Activated CD4-positive, alpha-beta T cell treated with anti-CD3 and anti-CD28 coated beads, Interleukin-2, amount 10 ng/mL, durations not matched to agents 24 days and 14 days (primary cell): ENCODE data around the gene CDH9. TPM values are rescaled to one million over a fixed set of nuclear protein-coding genes. Genes with fewer than 3 reads are reported as not detected.
"Not testable (repeated sequence)": the region's sequence is repeated elsewhere in the genome, so short reads cannot be mapped to it uniquely, and the experiment has no call there.

Source experiments
- DNase-seq: peaks from one replicate; pipeline ENCODE4 v3.0.0; 2022
- H3K27ac Mint-ChIP-seq: one replicate; pipeline ENCODE4 v1.8.0; 2022; ENCODE audit warnings: mild to moderate bottlenecking, mixed read lengths
- H3K27me3 Mint-ChIP-seq: one replicate; pipeline ENCODE4 v1.8.0; 2022; ENCODE audit warnings: mixed read lengths
- H3K36me3 Mint-ChIP-seq: one replicate; pipeline ENCODE4 v1.8.0; 2022; ENCODE audit warnings: low read depth, mild to moderate bottlenecking, mixed read lengths
- H3K4me1 Mint-ChIP-seq: one replicate; pipeline ENCODE4 v1.8.0; 2021; ENCODE audit warnings: mixed read lengths
- H3K4me3 Mint-ChIP-seq: one replicate; pipeline ENCODE4 v1.8.0; 2022; ENCODE audit warnings: mild to moderate bottlenecking, moderate library complexity, mixed read lengths
- H3K9me3 Mint-ChIP-seq: one replicate; pipeline ENCODE4 v1.8.0; 2021; ENCODE audit warnings: mixed read lengths
- intact Hi-C: fragments of 100-400 bp; cut with micrococcal nuclease; formaldehyde crosslinking; loops from one replicate; pipeline ENCODE4 v1.15.1; 2023
- total RNA-seq: library from RNA; stranded (reverse); gene quantifications from 2 replicates; pipeline ENCODE4 v1.2.3, GENCODE V29; 2022

CDH9 gene
- total RNA-seq, 1 donor from 2014 or later = not detected

DNA sequence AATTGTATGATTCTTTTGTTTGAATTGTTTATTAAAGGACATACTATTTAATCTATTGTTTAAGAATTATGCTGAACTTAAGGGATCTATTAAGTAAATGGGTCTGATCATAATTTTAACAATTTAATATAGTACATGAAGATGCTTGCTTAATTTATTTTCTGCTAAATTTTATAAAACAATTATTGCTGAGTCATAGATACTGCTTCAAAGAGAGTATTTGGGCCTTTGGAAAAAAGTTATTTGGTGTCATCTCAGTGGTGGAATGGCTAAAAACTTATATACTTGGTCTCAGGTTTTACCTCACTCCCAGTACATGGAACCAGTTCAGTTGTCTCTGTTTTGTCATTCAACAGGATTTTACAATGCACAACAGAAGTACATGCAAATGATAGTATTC lies 145.3 kb downstream of the CDH9 start:
- H3K36me3 Mint-ChIP-seq = no peaks in the 10 kb centered on the region
- H3K27ac Mint-ChIP-seq = no peak overlapping the region
- no peaks in the 10 kb centered on the region for H3K4me1 Mint-ChIP-seq
- intact Hi-C loops = no loop called here
- no peak overlapping the region for H3K4me3 Mint-ChIP-seq
- H3K9me3 Mint-ChIP-seq = peaks cover 3% of the 10 kb centered on the region
- no peak for DNase-seq
- no peaks in the 10 kb centered on the region for H3K27me3 Mint-ChIP-seq

DNA sequence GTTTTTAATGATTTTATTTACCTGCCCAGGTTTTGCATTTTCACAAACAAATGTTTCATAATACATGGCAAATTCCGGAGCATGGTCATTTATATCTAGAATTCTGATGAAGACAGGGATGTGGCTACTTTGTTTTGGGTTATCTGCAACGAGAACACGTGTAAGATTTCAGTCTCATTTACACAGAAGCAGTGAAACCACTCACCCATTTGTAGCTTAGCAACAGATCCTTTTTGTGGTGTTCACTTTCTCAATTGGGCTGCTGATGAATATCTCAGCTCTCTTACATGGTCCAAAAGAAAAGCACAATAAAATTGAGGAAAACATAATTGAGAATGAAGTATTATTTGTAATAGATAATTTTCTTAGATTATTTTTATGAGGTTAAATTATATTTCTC lies 148.6 kb downstream of the CDH9 start:
- Mint-ChIP-seq H3K4me3 (no peak overlapping the region), H3K4me1 (no peaks in the 10 kb centered on the region), H3K9me3 (no peaks in the 10 kb centered on the region), H3K27ac (no peak overlapping the region), H3K27me3 (no peaks in the 10 kb centered on the region), H3K36me3 (no peaks in the 10 kb centered on the region)
- intact Hi-C loops = no loop called here
- DNase-seq = no peak

DNA sequence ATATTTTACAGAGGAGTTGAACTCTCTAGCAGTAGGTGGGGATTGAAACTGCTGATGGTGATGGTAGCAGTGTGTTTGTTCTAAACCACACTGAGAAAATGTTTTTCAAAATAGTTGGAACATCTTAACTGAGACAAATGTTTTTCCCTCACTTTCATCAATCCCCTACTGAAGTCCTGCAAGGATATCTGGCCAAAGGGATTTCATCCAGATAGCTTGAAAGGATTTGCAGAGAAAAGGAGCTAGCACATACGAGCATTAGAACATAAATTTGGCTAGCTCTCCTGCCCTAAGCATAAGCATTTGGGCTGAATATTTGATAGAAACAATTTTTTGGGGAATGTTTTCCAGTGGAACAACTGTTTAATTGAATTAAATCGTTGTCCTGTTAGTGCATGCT lies 153.9 kb downstream of the CDH9 start:
- Mint-ChIP-seq H3K27ac (no peak overlapping the region), H3K4me3 (no peak overlapping the region), H3K9me3 (peaks cover 6% of the 10 kb centered on the region), H3K27me3 (no peaks in the 10 kb centered on the region), H3K36me3 (no peaks in the 10 kb centered on the region), H3K4me1 (no peaks in the 10 kb centered on the region)
- intact Hi-C loops = no loop called here
- DNase-seq = no peak

DNA sequence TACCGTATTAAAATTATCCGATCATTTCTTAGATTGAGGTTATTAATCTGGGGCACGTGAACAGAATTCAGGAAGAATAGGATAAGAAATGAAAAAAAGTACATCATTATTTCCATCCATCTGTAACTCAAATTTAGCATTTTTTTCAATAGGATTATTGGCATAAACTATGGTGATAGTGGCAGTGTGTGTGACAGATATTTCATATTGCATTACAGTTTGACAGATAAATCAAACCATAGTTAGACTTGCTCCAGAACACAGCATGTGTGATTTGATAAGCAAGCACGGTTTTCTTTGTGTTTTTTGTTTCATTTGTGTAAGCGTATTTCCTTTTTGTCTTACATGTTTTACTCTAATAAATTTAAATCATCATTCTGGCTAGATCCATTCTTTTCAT lies 155.0 kb downstream of the CDH9 start:
- Mint-ChIP-seq H3K4me1 (no peaks in the 10 kb centered on the region), H3K36me3 (no peaks in the 10 kb centered on the region), H3K9me3 (peaks cover 6% of the 10 kb centered on the region), H3K4me3 (no peak overlapping the region), H3K27me3 (no peaks in the 10 kb centered on the region), H3K27ac (no peak overlapping the region)
- no peak for DNase-seq
- intact Hi-C loops = no loop called here

DNA sequence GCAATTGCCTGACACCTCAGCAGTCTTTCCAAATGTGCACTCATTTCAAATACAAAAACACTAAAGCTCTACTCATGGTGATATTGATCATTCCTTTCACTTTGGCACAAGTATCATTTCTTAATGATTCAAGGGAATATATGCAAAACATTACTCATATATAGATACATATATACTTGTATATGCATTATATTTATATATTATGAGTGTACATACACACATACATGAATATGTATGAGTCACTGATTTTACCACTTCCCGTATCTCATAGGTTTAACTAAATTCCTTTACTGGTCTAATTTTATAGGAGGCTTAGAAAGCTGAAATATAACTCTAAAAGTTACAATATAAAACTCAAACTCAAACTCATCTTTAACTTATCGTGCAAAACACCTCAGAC lies 156.5 kb downstream of the CDH9 start:
- Mint-ChIP-seq H3K27me3 (no peaks in the 10 kb centered on the region), H3K36me3 (no peaks in the 10 kb centered on the region), H3K4me1 (no peaks in the 10 kb centered on the region), H3K27ac (no peak overlapping the region), H3K4me3 (no peak overlapping the region), H3K9me3 (peaks cover 10% of the 10 kb centered on the region)
- DNase-seq = no peak
- intact Hi-C loops = no loop called here

DNA sequence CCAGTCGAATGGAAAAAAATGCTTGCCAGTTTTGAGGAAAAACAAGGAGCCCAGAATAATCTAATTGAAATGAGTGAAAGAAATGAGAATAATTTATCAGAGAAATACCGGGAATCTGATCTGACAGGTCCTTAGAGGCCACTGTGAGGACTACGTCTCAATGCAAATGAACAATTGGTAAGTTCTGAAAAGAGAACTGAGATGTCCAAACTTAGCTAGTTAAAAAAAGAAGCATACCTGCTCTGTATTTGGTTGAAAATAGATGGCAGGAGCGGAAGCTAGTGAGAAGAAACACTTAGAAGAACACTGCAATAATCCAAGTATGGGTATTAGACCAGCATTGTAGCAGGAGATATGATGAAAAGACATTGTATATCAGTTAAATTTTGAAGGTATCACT lies 161.2 kb downstream of the CDH9 start:
- no peak for DNase-seq
- H3K27ac Mint-ChIP-seq = no peak overlapping the region
- H3K4me3 Mint-ChIP-seq = no peak overlapping the region
- intact Hi-C loops = no loop called here
- H3K27me3 Mint-ChIP-seq = no peaks in the 10 kb centered on the region
- H3K36me3 Mint-ChIP-seq = no peaks in the 10 kb centered on the region
- H3K4me1 Mint-ChIP-seq = no peaks in the 10 kb centered on the region
- peaks cover 14% of the 10 kb centered on the region for H3K9me3 Mint-ChIP-seq

DNA sequence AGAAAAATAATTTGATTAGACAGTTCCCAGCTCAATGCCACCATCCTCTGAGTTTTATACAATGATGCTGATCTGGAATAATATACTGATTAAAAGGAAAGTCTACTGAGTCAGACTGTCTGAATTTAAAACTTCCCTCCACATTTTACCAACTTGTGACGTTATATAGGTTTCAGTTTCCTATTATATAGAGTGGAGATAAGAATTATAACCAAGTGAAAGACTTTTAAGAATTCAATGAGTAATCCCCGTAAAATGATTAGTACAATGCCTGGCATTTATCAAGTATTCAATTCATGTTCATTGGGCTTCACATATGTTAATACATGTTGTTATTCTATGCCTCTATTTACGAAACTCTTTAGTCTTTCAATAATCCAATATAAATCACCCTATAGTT lies 166.0 kb downstream of the CDH9 start:
- no peaks in the 10 kb centered on the region for H3K27me3 Mint-ChIP-seq
- no peak for DNase-seq
- H3K9me3 Mint-ChIP-seq = peaks cover 6% of the 10 kb centered on the region
- H3K36me3 Mint-ChIP-seq = no peaks in the 10 kb centered on the region
- H3K4me1 Mint-ChIP-seq = no peaks in the 10 kb centered on the region
- intact Hi-C loops = no loop called here
- H3K4me3 Mint-ChIP-seq = no peak overlapping the region
- no peak overlapping the region for H3K27ac Mint-ChIP-seq

DNA sequence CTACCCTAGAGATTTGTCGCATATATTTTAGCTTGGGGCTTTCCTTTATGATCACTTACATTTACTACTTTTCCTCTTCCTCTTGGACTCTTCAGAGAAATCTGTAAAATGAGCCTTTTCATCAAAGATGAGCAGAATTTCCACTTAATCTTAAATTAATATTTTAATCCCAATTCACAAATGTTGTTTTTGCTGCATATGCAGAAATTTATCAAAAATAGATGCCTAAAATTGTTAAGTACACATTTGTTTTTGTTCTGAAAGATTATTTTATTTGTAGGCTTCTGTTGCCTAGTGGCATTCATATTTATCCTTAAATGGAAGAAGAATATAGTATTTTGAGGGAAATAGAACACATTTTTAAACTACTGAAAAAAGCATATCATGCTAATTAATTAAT lies 168.6 kb downstream of the CDH9 start:
- no peaks in the 10 kb centered on the region for H3K4me1 Mint-ChIP-seq
- intact Hi-C loops = no loop called here

DNA sequence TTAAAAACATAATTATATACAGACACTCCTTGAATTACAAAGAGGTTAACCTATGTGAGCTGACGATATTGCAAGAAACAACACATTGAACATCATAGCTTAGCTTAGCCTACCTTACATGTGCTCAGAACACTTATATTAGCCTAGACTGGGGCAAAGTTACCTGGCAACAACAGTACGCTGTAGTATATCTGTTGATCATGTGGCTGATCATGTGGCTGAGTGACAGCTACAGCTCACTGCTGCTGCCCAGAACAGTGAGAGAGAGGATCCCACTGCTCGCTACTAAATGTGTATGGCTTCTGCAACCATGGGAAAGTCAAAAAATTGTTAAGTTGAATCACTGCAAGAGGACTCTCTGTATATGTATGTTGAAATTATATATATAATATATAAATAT lies 169.9 kb downstream of the CDH9 start:
- Mint-ChIP-seq H3K36me3 (no peaks in the 10 kb centered on the region), H3K27ac (no peak overlapping the region), H3K4me3 (no peak overlapping the region), H3K4me1 (no peaks in the 10 kb centered on the region), H3K27me3 (no peaks in the 10 kb centered on the region), H3K9me3 (peaks cover 8% of the 10 kb centered on the region)
- no peak for DNase-seq
- intact Hi-C loops = no loop called here

More for the DNA sequence above, 168.6 kb downstream of the CDH9 start:
- H3K27ac Mint-ChIP-seq = no peak overlapping the region
- no peaks in the 10 kb centered on the region for H3K36me3 Mint-ChIP-seq
- no peak for DNase-seq
- H3K4me3 Mint-ChIP-seq = no peak overlapping the region
- H3K9me3 Mint-ChIP-seq = peaks cover 8% of the 10 kb centered on the region
- no peaks in the 10 kb centered on the region for H3K27me3 Mint-ChIP-seq

DNA sequence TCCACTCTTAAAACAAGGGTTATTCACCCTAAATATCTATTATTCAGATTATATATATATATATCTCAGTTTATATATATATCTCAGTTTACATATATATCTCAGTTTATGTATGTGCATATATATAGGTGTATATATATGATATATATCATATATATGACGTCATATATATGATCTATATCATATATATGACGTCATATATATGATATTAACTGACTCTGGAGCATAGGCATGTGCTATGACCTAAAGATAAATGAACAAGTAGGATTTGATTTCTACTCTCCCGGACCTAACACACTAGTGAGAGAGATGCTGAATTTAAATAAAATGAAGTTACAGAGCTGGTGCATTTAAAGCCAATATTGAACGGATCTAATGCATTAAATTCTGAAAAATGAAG lies 174.3 kb downstream of the CDH9 start:
- intact Hi-C loops = no loop called here
- Mint-ChIP-seq H3K4me1 (no peaks in the 10 kb centered on the region), H3K36me3 (no peaks in the 10 kb centered on the region), H3K27me3 (no peaks in the 10 kb centered on the region), H3K27ac (no peak overlapping the region), H3K9me3 (peaks cover 4% of the 10 kb centered on the region), H3K4me3 (no peak overlapping the region)
- DNase-seq = no peak

DNA sequence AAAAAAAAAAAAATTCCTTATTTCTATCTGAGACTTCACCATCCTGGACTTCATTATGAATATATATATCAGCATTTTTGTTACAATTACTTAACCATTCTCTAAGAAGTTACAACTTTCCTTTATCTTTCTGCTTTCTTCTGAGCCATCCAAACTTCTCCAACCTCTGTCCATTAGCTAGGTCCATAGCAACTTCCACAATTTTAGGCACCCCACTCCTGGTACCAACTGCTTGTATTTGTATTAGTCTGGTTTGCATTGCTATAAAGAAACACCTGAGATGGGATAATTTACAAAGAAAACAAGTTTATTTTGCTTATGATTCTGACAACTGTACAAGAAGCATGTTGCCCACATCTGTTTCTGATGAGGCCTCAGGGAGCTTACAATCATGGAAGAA lies 182.1 kb downstream of the CDH9 start:
- Mint-ChIP-seq H3K27me3 (no peaks in the 10 kb centered on the region), H3K4me3 (no peak overlapping the region), H3K36me3 (no peaks in the 10 kb centered on the region), H3K4me1 (no peaks in the 10 kb centered on the region), H3K27ac (no peak overlapping the region), H3K9me3 (peaks cover 22% of the 10 kb centered on the region)
- intact Hi-C loops = no loop called here
- DNase-seq = no peak

DNA sequence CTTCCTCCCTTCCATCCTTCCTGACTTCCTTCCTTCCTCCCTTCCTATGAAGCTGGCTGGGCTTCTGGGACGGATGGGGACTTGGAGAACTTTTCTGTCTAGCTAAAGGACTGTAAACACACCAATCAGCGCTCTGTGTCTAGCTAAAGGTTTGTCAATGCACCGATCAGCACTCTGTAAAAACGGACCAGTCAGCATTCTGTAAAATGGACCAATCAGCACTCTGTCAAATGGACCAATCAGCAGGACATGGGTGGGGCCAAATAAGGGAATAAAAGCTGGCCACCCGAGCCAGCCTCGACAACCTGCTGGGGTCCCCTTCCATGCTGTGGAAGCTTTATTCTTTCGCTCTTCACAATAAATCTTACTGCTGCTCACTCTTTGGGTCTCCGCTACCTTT lies 185.9 kb downstream of the CDH9 start:
- intact Hi-C loops, H3K4me1 Mint-ChIP-seq, H3K36me3 Mint-ChIP-seq, DNase-seq, H3K4me3 Mint-ChIP-seq, H3K27me3 Mint-ChIP-seq, H3K27ac Mint-ChIP-seq: not testable (repeated sequence)
- H3K9me3 Mint-ChIP-seq = peaks cover 22% of the 10 kb centered on the region

DNA sequence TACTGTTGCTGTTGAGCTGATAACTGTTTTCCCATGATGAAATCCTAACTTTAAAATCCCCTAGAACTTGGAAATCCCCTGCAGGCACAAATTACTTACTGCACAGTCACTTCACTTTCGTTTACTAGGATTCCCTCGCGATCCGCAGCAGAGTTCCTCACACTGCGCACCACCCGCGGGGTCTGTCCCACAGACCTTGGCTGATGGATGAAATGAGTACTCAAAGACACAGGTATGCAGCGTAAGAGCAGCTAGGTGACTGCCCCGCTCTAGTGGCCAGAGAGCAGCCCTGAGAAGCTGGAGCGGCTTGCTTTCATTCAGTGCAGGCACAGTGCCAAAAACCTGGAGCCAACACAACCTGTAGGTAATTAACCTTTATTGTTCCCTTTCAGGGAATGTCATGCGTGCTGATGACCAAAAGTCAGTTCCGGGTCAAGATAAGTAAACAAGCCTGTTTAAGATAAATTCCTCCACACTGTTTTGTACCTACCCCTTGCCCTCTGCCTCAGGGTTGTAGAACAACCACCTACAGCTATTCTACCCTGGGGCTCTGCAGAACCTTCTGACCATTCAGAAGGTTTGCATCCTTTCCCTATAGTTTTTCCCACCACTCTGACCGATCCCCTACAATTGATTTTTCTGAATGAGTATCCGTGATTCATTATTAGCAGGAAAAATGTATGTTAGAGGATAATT lies 191.2 kb downstream of the CDH9 start:
- H3K27ac Mint-ChIP-seq = no peak overlapping the region
- intact Hi-C loops = no loop called here
- H3K4me1 Mint-ChIP-seq = no peaks in the 10 kb centered on the region
- no peaks in the 10 kb centered on the region for H3K27me3 Mint-ChIP-seq
- no peak for DNase-seq
- H3K4me3 Mint-ChIP-seq = no peak overlapping the region
- peaks cover 10% of the 10 kb centered on the region for H3K9me3 Mint-ChIP-seq
- no peaks in the 10 kb centered on the region for H3K36me3 Mint-ChIP-seq

DNA sequence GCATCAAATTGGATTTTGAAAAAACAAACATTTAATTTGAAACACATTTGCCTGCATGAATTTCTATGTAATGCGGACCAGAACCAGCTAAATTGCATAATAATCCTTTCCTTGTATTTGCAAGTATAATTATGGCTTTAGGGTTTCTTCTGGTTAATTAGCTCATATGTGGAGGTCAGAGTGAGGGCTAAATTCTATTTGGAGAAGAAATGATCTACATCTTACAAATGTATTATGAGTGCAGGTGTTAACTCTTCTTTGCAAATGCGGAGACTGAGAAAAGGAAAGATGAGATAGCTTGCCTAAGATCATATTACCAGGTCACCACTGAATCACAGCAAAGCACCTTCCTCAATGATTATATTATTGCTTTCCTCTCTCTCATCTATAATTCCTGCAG lies 194.7 kb downstream of the CDH9 start:
- intact Hi-C loops = no loop called here
- DNase-seq = no peak
- Mint-ChIP-seq H3K4me3 (no peak overlapping the region), H3K27me3 (no peaks in the 10 kb centered on the region), H3K9me3 (peaks cover 5% of the 10 kb centered on the region), H3K27ac (no peak overlapping the region), H3K4me1 (no peaks in the 10 kb centered on the region), H3K36me3 (peaks cover 1% of the 10 kb centered on the region)

DNA sequence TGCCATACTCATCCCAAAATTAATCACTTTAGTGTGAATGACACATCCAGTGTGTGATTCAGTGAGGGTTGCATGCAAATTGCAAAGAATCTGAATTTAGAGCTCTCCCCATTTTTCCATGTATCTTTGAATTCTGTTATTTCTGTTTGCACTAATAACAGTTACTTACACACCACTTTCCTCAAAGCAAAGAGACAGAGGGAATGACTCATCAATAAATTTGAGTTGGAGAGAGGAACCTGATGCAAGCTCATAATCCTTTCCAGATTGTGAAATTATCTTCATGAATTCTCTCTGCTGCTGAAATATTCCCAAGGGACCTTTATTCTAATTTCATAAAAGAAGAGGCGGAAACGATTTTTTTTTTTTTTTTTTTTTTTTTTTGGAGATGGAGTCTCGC lies 204.8 kb downstream of the CDH9 start:
- no peaks in the 10 kb centered on the region for H3K4me1 Mint-ChIP-seq
- H3K36me3 Mint-ChIP-seq = no peaks in the 10 kb centered on the region
- H3K4me3 Mint-ChIP-seq = no peak overlapping the region
- DNase-seq = no peak
- H3K9me3 Mint-ChIP-seq = peaks cover 11% of the 10 kb centered on the region
- no peaks in the 10 kb centered on the region for H3K27me3 Mint-ChIP-seq
- intact Hi-C loops = no loop called here
- no peak overlapping the region for H3K27ac Mint-ChIP-seq
